Activated naive CD4-positive, alpha-beta T cell treated with anti-CD3 and anti-CD28 coated beads for 36 hours (primary cell): ENCODE measurements around the gene KIF25. TPM values are rescaled to one million over a fixed set of nuclear protein-coding genes. Genes with fewer than 3 reads are reported as not detected.

Experiments
- CTCF ChIA-PET: fragments of 350-600 bp; sonication (Branson Sonifier 250); formaldehyde crosslinking; loops from one replicate; lab custom pipeline; 2021; ENCODE audit warnings: antibody characterized with exemption; lab: Charles Lee
- DNase-seq: peaks from one replicate; pipeline ENCODE4 v3.0.0-alpha.2; 2020
- H3K27ac Mint-ChIP-seq: one replicate; pipeline ENCODE4 v1.8.0; 2021; ENCODE audit warnings: mild to moderate bottlenecking, mixed read lengths
- H3K27me3 Mint-ChIP-seq: one replicate; pipeline ENCODE4 v1.8.0; 2021; ENCODE audit warnings: low read depth, mixed read lengths
- H3K36me3 Mint-ChIP-seq: one replicate; pipeline ENCODE4 v1.8.0; 2021; ENCODE audit warnings: low read depth, mixed read lengths
- H3K4me1 Mint-ChIP-seq: one replicate; pipeline ENCODE4 v1.8.0; 2021; ENCODE audit warnings: low read depth, mixed read lengths
- H3K4me3 Mint-ChIP-seq: one replicate; pipeline ENCODE4 v1.8.0; 2021; ENCODE audit warnings: mild to moderate bottlenecking, moderate library complexity, mixed read lengths
- H3K9me3 Mint-ChIP-seq: one replicate; pipeline ENCODE4 v1.8.0; 2021; ENCODE audit warnings: mixed read lengths
- intact Hi-C: fragments of 100-400 bp; cut with micrococcal nuclease; formaldehyde crosslinking; loops from one replicate; pipeline ENCODE4 v1.15.1; 2023
- total RNA-seq, 2 experiments: library from RNA; stranded (reverse); gene quantifications; one replicate each; pipeline ENCODE4 v1.2.3, GENCODE V29; 2021

KIF25 gene
- total RNA-seq, 2 experiments from 2014 or later, result not detected

- H3K27ac Mint-ChIP-seq, result no peak overlapping the region
- intact Hi-C loops, result no loop called here
- no peaks in the 10 kb centered on the region for H3K4me1 Mint-ChIP-seq
- CTCF ChIA-PET, result no interaction called here
- H3K9me3 Mint-ChIP-seq, result no peaks in the 10 kb centered on the region
- peaks cover 24% of the 10 kb centered on the region for H3K27me3 Mint-ChIP-seq
- no peaks in the 10 kb centered on the region for H3K36me3 Mint-ChIP-seq
- H3K4me3 Mint-ChIP-seq, result no peak overlapping the region
- DNase-seq, result no peak
These were observed 32.2 kb downstream of the KIF25 start for GRCh38 chr6:168029459-168030217.

GRCh38 chr6:168030218-168030746, 32.8 kb downstream of the KIF25 start:
- H3K27me3 Mint-ChIP-seq, result peaks cover 30% of the 10 kb centered on the region
- CTCF ChIA-PET, result no interaction called here
- intact Hi-C loops, result no loop called here
- H3K36me3 Mint-ChIP-seq, result no peaks in the 10 kb centered on the region
- no peak for DNase-seq
- no peak overlapping the region for H3K27ac Mint-ChIP-seq
- peaks cover 2% of the 10 kb centered on the region for H3K4me1 Mint-ChIP-seq
- no peaks in the 10 kb centered on the region for H3K9me3 Mint-ChIP-seq
- no peak overlapping the region for H3K4me3 Mint-ChIP-seq

- H3K27ac Mint-ChIP-seq, result no peak overlapping the region
- intact Hi-C loops, result no loop called here
- H3K4me1 Mint-ChIP-seq, result peaks cover 5% of the 10 kb centered on the region
- no peaks in the 10 kb centered on the region for H3K9me3 Mint-ChIP-seq
- no peak for DNase-seq
- CTCF ChIA-PET, result no interaction called here
- H3K36me3 Mint-ChIP-seq, result no peaks in the 10 kb centered on the region
- H3K4me3 Mint-ChIP-seq, result no peak overlapping the region
- H3K27me3 Mint-ChIP-seq, result peaks cover 35% of the 10 kb centered on the region
These were observed 33.4 kb downstream of the KIF25 start for GRCh38 chr6:168030908-168031307.

GRCh38 chr6:168031411-168031971, 34.0 kb downstream of the KIF25 start:
- H3K4me3 Mint-ChIP-seq, result no peak overlapping the region
- H3K27me3 Mint-ChIP-seq, result peaks cover 36% of the 10 kb centered on the region
- no peak for DNase-seq
- H3K36me3 Mint-ChIP-seq, result no peaks in the 10 kb centered on the region
- no peaks in the 10 kb centered on the region for H3K9me3 Mint-ChIP-seq
- intact Hi-C loops, result no loop called here
- peaks cover 6% of the 10 kb centered on the region for H3K4me1 Mint-ChIP-seq
- no peak overlapping the region for H3K27ac Mint-ChIP-seq
- CTCF ChIA-PET, result no interaction called here

- H3K27me3 Mint-ChIP-seq, result peaks cover 37% of the 10 kb centered on the region
- no peaks in the 10 kb centered on the region for H3K36me3 Mint-ChIP-seq
- peaks cover 8% of the 10 kb centered on the region for H3K4me1 Mint-ChIP-seq
- H3K9me3 Mint-ChIP-seq, result no peaks in the 10 kb centered on the region
- intact Hi-C loops, result no loop called here
- CTCF ChIA-PET, result no interaction called here
- H3K27ac Mint-ChIP-seq, result no peak overlapping the region
- DNase-seq, result no peak
- H3K4me3 Mint-ChIP-seq, result no peak overlapping the region
These were observed 34.7 kb downstream of the KIF25 start for GRCh38 chr6:168032005-168032760.

GRCh38 chr6:168033791-168034190, 36.3 kb downstream of the KIF25 start:
- CTCF ChIA-PET, result no interaction called here
- H3K9me3 Mint-ChIP-seq, result peaks cover 8% of the 10 kb centered on the region
- peaks cover 3% of the 10 kb centered on the region for H3K36me3 Mint-ChIP-seq
- intact Hi-C loops, result no loop called here
- no peak for DNase-seq
- H3K4me1 Mint-ChIP-seq, result peaks cover 8% of the 10 kb centered on the region
- H3K4me3 Mint-ChIP-seq, result no peak overlapping the region
- peaks cover 40% of the 10 kb centered on the region for H3K27me3 Mint-ChIP-seq
- H3K27ac Mint-ChIP-seq, result no peak overlapping the region

- Mint-ChIP-seq H3K4me1 (peaks cover 8% of the 10 kb centered on the region), H3K36me3 (peaks cover 3% of the 10 kb centered on the region), H3K9me3 (peaks cover 13% of the 10 kb centered on the region), H3K27me3 (peaks cover 40% of the 10 kb centered on the region), H3K4me3 (no peak overlapping the region), H3K27ac (no peak overlapping the region)
- intact Hi-C loops, result no loop called here
- no peak for DNase-seq
- CTCF ChIA-PET, result no interaction called here
These were observed 37.1 kb downstream of the KIF25 start for GRCh38 chr6:168034537-168034936.

- Mint-ChIP-seq H3K9me3 (peaks cover 19% of the 10 kb centered on the region), H3K27ac (no peak overlapping the region), H3K4me3 (peak overlapping the region; percentile 40), H3K36me3 (peaks cover 3% of the 10 kb centered on the region), H3K27me3 (peaks cover 40% of the 10 kb centered on the region), H3K4me1 (peaks cover 8% of the 10 kb centered on the region)
- CTCF ChIA-PET, result no interaction called here
- intact Hi-C loops, result no loop called here
- DNase-seq, result no peak
These were observed 37.7 kb downstream of the KIF25 start for GRCh38 chr6:168035098-168035660.

- peak; percentile 23 for DNase-seq
- Mint-ChIP-seq H3K27ac (peak overlapping the region; percentile 65), H3K4me3 (peak overlapping the region; percentile 40), H3K36me3 (peaks cover 3% of the 10 kb centered on the region), H3K27me3 (peaks cover 40% of the 10 kb centered on the region), H3K4me1 (peaks cover 8% of the 10 kb centered on the region), H3K9me3 (peaks cover 24% of the 10 kb centered on the region)
- intact Hi-C loops, result no loop called here
- CTCF ChIA-PET, result no interaction called here
These were observed 38.4 kb downstream of the KIF25 start for GRCh38 chr6:168035661-168036545.

- DNase-seq, result no peak
These were observed 39.8 kb downstream of the KIF25 start for GRCh38 chr6:168037242-168037641.

GRCh38 chr6:168037856-168038255, 40.4 kb downstream of the KIF25 start:
- H3K4me3 Mint-ChIP-seq, result no peak overlapping the region
- peaks cover 25% of the 10 kb centered on the region for H3K9me3 Mint-ChIP-seq
- intact Hi-C loops, result no loop called here

More at GRCh38 chr6:168037242-168037641, 39.8 kb downstream of the KIF25 start:
- peaks cover 36% of the 10 kb centered on the region for H3K27me3 Mint-ChIP-seq
- H3K9me3 Mint-ChIP-seq, result peaks cover 25% of the 10 kb centered on the region
- intact Hi-C loops, result no loop called here
- no peak overlapping the region for H3K4me3 Mint-ChIP-seq
- H3K36me3 Mint-ChIP-seq, result peaks cover 3% of the 10 kb centered on the region
- CTCF ChIA-PET, result no interaction called here
- peaks cover 8% of the 10 kb centered on the region for H3K4me1 Mint-ChIP-seq
- H3K27ac Mint-ChIP-seq, result no peak overlapping the region

More at GRCh38 chr6:168037856-168038255, 40.4 kb downstream of the KIF25 start:
- H3K36me3 Mint-ChIP-seq, result peaks cover 3% of the 10 kb centered on the region
- H3K27me3 Mint-ChIP-seq, result peaks cover 35% of the 10 kb centered on the region
- peaks cover 8% of the 10 kb centered on the region for H3K4me1 Mint-ChIP-seq
- no peak for DNase-seq
- CTCF ChIA-PET, result no interaction called here
- H3K27ac Mint-ChIP-seq, result no peak overlapping the region
